Fibroblast of villous mesenchyme (primary cell): ENCODE measurements around the gene CHD2. TPM values are rescaled to one million over a fixed set of nuclear protein-coding genes. Genes with fewer than 3 reads are reported as not detected.
A peak's percentile ranks its signal among the peaks of the same experiment; 100 is the strongest.

ENCODE experiments used
- DNase-seq: peaks from one replicate; pipeline ENCODE4 v3.0.0-alpha.2; 2010; ENCODE audit warnings: low read depth
- H3K4me3 ChIP-seq: 2 replicates; pipeline ENCODE4 v1.5.1; 2011; ENCODE audit warnings: low read depth, mild to moderate bottlenecking, low read length
- CTCF ChIP-seq: IDR thresholded peaks from 2 replicates; pipeline ENCODE4 v1.5.1; 2012; ENCODE audit warnings: low read depth, mild to moderate bottlenecking, low read length; ENCODE audit not compliant: insufficient read depth
- total RNA-seq: library from RNA; depleted of rRNA; stranded (reverse); fragments of >200 nt; gene quantifications from 2 replicates; pipeline ENCODE4 v1.2.3, GENCODE V29; 2012

CHD2 gene
- total RNA-seq, 1 donor: 102 TPM

- peak overlapping the region; percentile 61 for H3K4me3 ChIP-seq
- no peak for DNase-seq
- TF ChIP-seq CTCF: no peak
These were observed 5.9 kb downstream of the CHD2 start for GRCh38 chr15:92906020-92906419.

- no peak for TF ChIP-seq CTCF
- no peak for DNase-seq
- peak overlapping the region; percentile 61 for H3K4me3 ChIP-seq
These were observed 6.5 kb downstream of the CHD2 start for GRCh38 chr15:92906563-92907081.

GRCh38 chr15:92907229-92907628 is 7.1 kb downstream of the CHD2 start:
- peak overlapping the region; percentile 61 for H3K4me3 ChIP-seq
- TF ChIP-seq CTCF: no peak
- DNase-seq: no peak

- H3K4me3 ChIP-seq: peak overlapping the region; percentile 61
- peak; percentile 78 for DNase-seq
- TF ChIP-seq CTCF: no peak
These were observed 8.0 kb downstream of the CHD2 start for GRCh38 chr15:92907896-92908712.

- peak overlapping the region; percentile 13 for H3K4me3 ChIP-seq
- DNase-seq: no peak
- TF ChIP-seq CTCF: no peak
These were observed 8.6 kb downstream of the CHD2 start for GRCh38 chr15:92908713-92909057.

GRCh38 chr15:92909136-92909781 is 9.1 kb downstream of the CHD2 start:
- no peak for TF ChIP-seq CTCF
- no peak for DNase-seq
- peak overlapping the region; percentile 1 for H3K4me3 ChIP-seq
